Stimulated activated effector memory CD8-positive, alpha-beta T cell treated with anti-CD3 and anti-CD28 coated beads, Interleukin-12 subunit alpha, Interleukin-12 subunit beta, amount 100 ng/mL, for 72 hours (primary cell): Measurements from ENCODE around the gene DENND1A.

Experiments used
- ATAC-seq: fragments of 150-1000 bp; cut with Tn5 transposase; 2 replicates; pipeline ENCODE4 v1.10.0; 2021
- DNase-seq, 2 donors: peaks; one replicate each; pipeline ENCODE4 v3.0.0; 2021 to 2022; ENCODE audit warnings: low spot score in 2 of 2
- H3K27ac Mint-ChIP-seq: one replicate; pipeline ENCODE4 v1.8.0; 2022; ENCODE audit warnings: mild to moderate bottlenecking, mixed read lengths
- H3K36me3 Mint-ChIP-seq: one replicate; pipeline ENCODE4 v1.8.0; 2022; ENCODE audit warnings: mild to moderate bottlenecking, mixed read lengths
- H3K4me1 Mint-ChIP-seq: one replicate; pipeline ENCODE4 v1.8.0; 2022; ENCODE audit warnings: mixed read lengths
- H3K4me3 Mint-ChIP-seq: one replicate; pipeline ENCODE4 v1.8.0; 2022; ENCODE audit warnings: mild to moderate bottlenecking, mixed read lengths
- H3K9me3 Mint-ChIP-seq: one replicate; pipeline ENCODE4 v1.8.0; 2022; ENCODE audit warnings: mixed read lengths

Gene DENND1A

GRCh38 chr9:123865226-123866000, 64.5 kb downstream of the DENND1A start:
- H3K36me3 Mint-ChIP-seq, result peaks cover 4% of the 10 kb centered on the region
- ATAC-seq, result no peak
- no peak for DNase-seq
- no peak overlapping the region for H3K4me3 Mint-ChIP-seq
- H3K4me1 Mint-ChIP-seq, result peaks cover 11% of the 10 kb centered on the region
- H3K27ac Mint-ChIP-seq, result peak overlapping the region; percentile 53
- no peaks in the 10 kb centered on the region for H3K9me3 Mint-ChIP-seq

GRCh38 chr9:123864251-123864650, 65.7 kb downstream of the DENND1A start:
- no peak for DNase-seq
- no peaks in the 10 kb centered on the region for H3K9me3 Mint-ChIP-seq
- ATAC-seq, result no peak
- H3K4me1 Mint-ChIP-seq, result peaks cover 11% of the 10 kb centered on the region
- H3K36me3 Mint-ChIP-seq, result no peaks in the 10 kb centered on the region
- H3K27ac Mint-ChIP-seq, result no peak overlapping the region
- no peak overlapping the region for H3K4me3 Mint-ChIP-seq

DNA sequence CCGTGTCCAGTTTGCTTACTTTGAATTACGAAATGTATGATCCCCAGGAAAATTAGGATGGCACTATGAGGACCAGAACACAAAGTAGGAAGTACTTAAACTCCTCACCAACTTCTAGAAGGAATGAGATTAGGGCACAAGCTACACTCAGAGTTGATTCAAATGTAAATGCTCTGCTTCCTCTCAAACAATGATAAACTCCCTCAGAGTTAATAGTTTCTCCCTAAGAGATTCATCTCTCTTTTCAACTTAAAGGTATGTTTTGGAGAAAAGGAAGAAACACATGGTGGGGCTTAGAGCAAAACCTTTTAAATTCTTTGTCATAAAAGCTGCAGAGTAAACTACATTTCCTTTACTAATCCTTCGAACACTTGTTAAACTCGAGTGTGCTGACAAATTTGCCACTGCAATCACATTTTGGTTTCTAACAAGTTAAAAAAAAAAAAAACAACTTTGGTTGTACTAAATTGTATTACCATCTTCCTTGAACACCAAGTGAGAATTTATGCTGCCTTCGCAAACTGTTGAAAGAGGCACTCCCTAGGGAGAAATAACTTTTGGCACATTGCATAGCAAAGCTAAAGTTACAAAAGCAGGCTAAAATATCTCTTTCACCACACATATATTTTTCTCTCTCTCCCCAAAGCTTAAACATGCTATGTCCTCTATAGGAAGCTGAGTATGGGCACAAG, 66.6 kb downstream of the DENND1A start:
- no peak overlapping the region for H3K27ac Mint-ChIP-seq
- no peaks in the 10 kb centered on the region for H3K36me3 Mint-ChIP-seq
- DNase-seq, result no peak
- H3K4me1 Mint-ChIP-seq, result peaks cover 11% of the 10 kb centered on the region
- H3K4me3 Mint-ChIP-seq, result no peak overlapping the region
- ATAC-seq, result no peak
- no peaks in the 10 kb centered on the region for H3K9me3 Mint-ChIP-seq

GRCh38 chr9:123861756-123862120, 68.2 kb downstream of the DENND1A start:
- no peaks in the 10 kb centered on the region for H3K36me3 Mint-ChIP-seq
- H3K27ac Mint-ChIP-seq, result no peak overlapping the region
- H3K4me3 Mint-ChIP-seq, result no peak overlapping the region
- ATAC-seq (no peak), DNase-seq (no peak)
- H3K9me3 Mint-ChIP-seq, result no peaks in the 10 kb centered on the region
- no peaks in the 10 kb centered on the region for H3K4me1 Mint-ChIP-seq

GRCh38 chr9:123861086-123861755, 68.7 kb downstream of the DENND1A start:
- H3K27ac Mint-ChIP-seq, result no peak overlapping the region

DNA sequence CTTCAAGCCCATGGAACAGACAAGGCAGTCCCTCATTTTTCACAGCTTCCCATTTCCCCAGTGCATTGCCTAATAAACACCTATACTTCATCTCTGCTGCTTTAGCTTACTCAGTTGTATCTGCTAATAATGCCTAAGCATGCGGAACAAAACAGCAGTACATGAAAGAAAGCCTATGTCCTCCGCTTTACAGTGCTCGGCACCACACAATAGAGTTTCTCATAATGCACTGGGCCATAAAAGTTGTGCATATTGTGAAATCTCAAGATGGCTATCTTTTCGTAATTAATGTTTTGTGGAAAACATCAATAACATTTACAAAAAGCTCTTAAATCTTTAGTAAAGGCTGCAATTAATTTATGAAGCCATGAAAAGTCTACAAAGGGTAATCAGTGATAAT, 69.3 kb downstream of the DENND1A start:
- H3K9me3 Mint-ChIP-seq, result peaks cover 2% of the 10 kb centered on the region
- no peak overlapping the region for H3K27ac Mint-ChIP-seq
- no peak for ATAC-seq

More at GRCh38 chr9:123861086-123861755, 68.7 kb downstream of the DENND1A start:
- H3K9me3 Mint-ChIP-seq, result peaks cover 2% of the 10 kb centered on the region
- no peaks in the 10 kb centered on the region for H3K4me1 Mint-ChIP-seq
- H3K4me3 Mint-ChIP-seq, result no peak overlapping the region
- no peaks in the 10 kb centered on the region for H3K36me3 Mint-ChIP-seq
- DNase-seq (no peak), ATAC-seq (no peak)

GRCh38 chr9:123852403-123852802, 77.5 kb downstream of the DENND1A start:
- no peak for ATAC-seq
- Mint-ChIP-seq H3K4me3 (no peak overlapping the region), H3K4me1 (no peaks in the 10 kb centered on the region), H3K27ac (no peak overlapping the region), H3K36me3 (no peaks in the 10 kb centered on the region), H3K9me3 (peaks cover 9% of the 10 kb centered on the region)
- no peak for DNase-seq

More for the DNA sequence above, 69.3 kb downstream of the DENND1A start:
- DNase-seq, result no peak
- no peak overlapping the region for H3K4me3 Mint-ChIP-seq
- H3K36me3 Mint-ChIP-seq, result no peaks in the 10 kb centered on the region
- no peaks in the 10 kb centered on the region for H3K4me1 Mint-ChIP-seq

DNA sequence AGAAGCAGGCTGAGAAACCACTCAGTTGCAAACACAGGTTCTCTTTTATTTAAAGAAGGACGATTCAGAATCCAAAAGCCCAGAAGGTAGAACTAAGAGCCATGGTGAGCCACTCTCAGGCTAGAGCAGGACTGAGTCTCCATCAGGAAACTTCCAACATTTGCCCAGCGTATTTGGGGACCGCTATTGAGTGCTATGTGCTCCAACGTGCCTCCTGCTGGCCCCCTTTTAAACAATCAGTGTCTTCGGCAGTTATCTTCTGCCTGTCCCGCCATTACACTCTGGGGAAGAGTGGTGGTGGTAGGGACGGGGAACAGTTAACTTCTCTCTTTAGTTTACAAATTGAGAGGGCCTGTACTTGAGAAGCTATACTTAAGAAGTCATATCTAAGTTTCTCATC, 78.1 kb downstream of the DENND1A start:
- Mint-ChIP-seq H3K4me3 (no peak overlapping the region), H3K36me3 (no peaks in the 10 kb centered on the region), H3K9me3 (peaks cover 11% of the 10 kb centered on the region), H3K27ac (no peak overlapping the region), H3K4me1 (no peaks in the 10 kb centered on the region)
- ATAC-seq (no peak), DNase-seq (no peak)

DNA sequence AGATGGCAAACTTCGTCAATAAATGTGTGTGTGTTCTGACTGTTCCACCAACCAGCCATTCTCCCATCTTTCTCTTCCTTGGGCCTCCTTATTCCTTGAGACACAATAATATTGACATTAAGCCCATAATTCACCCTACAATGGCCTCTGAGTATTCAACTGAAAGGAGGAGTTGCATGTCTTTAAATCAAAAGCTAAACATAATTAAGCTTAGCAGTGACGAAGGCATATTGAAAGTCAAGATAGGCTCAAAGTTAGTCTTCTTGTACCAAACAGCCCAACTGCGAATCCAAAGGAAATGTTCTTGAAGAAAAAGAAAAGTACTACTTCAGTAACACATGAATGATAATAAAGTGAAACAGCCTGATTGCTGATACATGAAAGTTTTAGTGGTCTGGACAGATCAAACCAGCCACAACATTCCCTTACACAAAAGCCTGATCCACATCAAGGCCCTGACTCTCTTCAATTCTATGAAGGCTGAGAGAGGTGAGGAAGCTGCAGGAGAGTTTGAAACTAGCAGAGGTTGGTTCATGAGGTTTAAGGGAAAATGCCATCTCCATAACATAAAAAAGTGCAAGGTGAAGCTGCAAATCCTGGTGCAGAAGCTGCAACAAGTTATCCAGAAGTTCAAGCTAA, 81.4 kb downstream of the DENND1A start:
- Mint-ChIP-seq H3K36me3 (no peaks in the 10 kb centered on the region), H3K4me1 (no peaks in the 10 kb centered on the region), H3K27ac (no peak overlapping the region), H3K9me3 (peaks cover 16% of the 10 kb centered on the region), H3K4me3 (no peak overlapping the region)
- ATAC-seq (no peak), DNase-seq (no peak)

GRCh38 chr9:123846966-123847365, 83.0 kb downstream of the DENND1A start:
- Mint-ChIP-seq H3K4me3 (no peak overlapping the region), H3K4me1 (no peaks in the 10 kb centered on the region), H3K9me3 (peaks cover 19% of the 10 kb centered on the region), H3K36me3 (no peaks in the 10 kb centered on the region), H3K27ac (no peak overlapping the region)
- DNase-seq (no peak), ATAC-seq (no peak)

GRCh38 chr9:123843703-123844102, 86.2 kb downstream of the DENND1A start:
- Mint-ChIP-seq H3K36me3 (no peaks in the 10 kb centered on the region), H3K4me3 (no peak overlapping the region), H3K4me1 (no peaks in the 10 kb centered on the region), H3K9me3 (peaks cover 18% of the 10 kb centered on the region), H3K27ac (no peak overlapping the region)
- ATAC-seq (no peak), DNase-seq (no peak)

DNA sequence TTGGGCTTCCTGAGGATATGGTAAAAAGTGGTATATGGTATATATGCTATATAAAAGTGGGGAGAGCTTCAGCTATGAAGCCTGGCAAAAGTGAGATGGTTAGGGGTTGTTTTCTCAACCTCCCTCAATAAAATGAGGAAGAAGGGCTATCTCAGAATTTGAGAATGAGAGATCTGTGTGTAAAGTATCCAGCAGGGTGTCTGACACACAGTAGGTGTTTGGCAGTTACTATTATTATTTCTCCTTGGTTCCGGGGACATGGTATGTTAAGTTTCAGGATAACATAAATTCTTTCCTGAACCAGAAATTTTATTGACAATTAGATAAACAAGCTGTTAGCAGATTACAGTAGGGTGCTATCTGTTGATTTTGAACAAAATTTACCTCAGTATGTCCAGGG, 94.1 kb downstream of the DENND1A start:
- Mint-ChIP-seq H3K36me3 (peaks cover 5% of the 10 kb centered on the region), H3K4me3 (no peak overlapping the region), H3K9me3 (peaks cover 3% of the 10 kb centered on the region), H3K27ac (no peak overlapping the region), H3K4me1 (peaks cover 23% of the 10 kb centered on the region)
- DNase-seq (no peak), ATAC-seq (no peak)

- Mint-ChIP-seq H3K27ac (no peak overlapping the region), H3K9me3 (peaks cover 6% of the 10 kb centered on the region), H3K36me3 (peaks cover 5% of the 10 kb centered on the region), H3K4me3 (peak overlapping the region; percentile 26), H3K4me1 (peaks cover 23% of the 10 kb centered on the region)
- peak; percentile 51 for ATAC-seq
- no peak for DNase-seq
These were observed 94.9 kb downstream of the DENND1A start for GRCh38 chr9:123834889-123835562.

DNA sequence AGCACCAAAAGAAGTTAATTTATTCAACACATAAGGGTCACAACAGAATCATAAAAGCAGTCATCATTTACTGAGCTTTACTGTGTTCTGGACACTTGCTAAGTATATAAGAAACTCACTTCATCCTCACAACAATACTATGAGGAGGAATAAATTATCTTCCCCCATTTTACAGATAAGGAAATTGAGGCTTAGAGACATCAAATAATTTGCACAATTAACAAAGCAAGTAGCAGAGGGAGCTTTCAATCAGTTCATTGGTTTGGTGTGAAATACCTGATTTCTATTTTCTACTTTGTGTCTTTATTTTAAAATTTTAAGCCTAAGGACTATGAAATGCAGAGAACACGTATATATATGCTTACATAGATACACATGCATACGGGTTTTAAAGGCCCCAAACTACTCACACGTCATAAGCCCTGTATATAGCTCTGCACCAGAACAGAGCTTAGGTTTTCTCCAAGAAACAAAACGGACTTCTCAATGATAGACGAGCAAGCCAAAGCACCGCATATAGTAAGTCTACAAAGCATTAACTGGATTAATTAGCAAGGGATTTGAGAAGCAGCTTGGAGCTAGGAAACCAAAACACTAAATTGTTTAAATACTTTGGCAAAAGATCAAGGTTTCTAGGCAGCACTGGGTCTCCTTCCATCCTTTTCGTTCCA, 95.6 kb downstream of the DENND1A start:
- peaks cover 23% of the 10 kb centered on the region for H3K4me1 Mint-ChIP-seq
- peaks cover 5% of the 10 kb centered on the region for H3K36me3 Mint-ChIP-seq
- H3K27ac Mint-ChIP-seq, result no peak overlapping the region
- peaks cover 8% of the 10 kb centered on the region for H3K9me3 Mint-ChIP-seq
- ATAC-seq, result no peak
- H3K4me3 Mint-ChIP-seq, result peak overlapping the region; percentile 26
- DNase-seq, result no peak
